Superior temporal gyrus (tissue), 1 donor: ENCODE measurements around the gene TANGO2.

ENCODE experiments used
- DNase-seq: peaks from one replicate; pipeline ENCODE4 v3.0.0-alpha.2; 2016; ENCODE audit errors: extremely low spot score

Gene TANGO2

GRCh38 chr22:20026996-20027601 lies 6.2 kb downstream of the TANGO2 start:
- no peak for DNase-seq

- DNase-seq, result no peak
Measured at GRCh38 chr22:20027966-20028854, 7.3 kb downstream of the TANGO2 start.

GRCh38 chr22:20028855-20029549 lies 8.1 kb downstream of the TANGO2 start:
- peak; percentile 67 for DNase-seq

GRCh38 chr22:20029550-20030225 lies 8.8 kb downstream of the TANGO2 start:
- no peak for DNase-seq

- no peak for DNase-seq
Measured at GRCh38 chr22:20031732-20032406, 11.0 kb downstream of the TANGO2 start.

- no peak for DNase-seq
Measured at GRCh38 chr22:20032407-20032991, 11.6 kb downstream of the TANGO2 start.

- DNase-seq, result peak; percentile 36
Measured at GRCh38 chr22:20033045-20033706, 12.3 kb downstream of the TANGO2 start.

- no peak for DNase-seq
Measured at GRCh38 chr22:20034143-20034542, 13.2 kb downstream of the TANGO2 start.

GRCh38 chr22:20035375-20036083 lies 14.6 kb downstream of the TANGO2 start:
- no peak for DNase-seq

- DNase-seq, result no peak
Measured at GRCh38 chr22:20036084-20036482, 15.2 kb downstream of the TANGO2 start.

GRCh38 chr22:20036535-20037392 lies 15.9 kb downstream of the TANGO2 start:
- DNase-seq, result no peak

GRCh38 chr22:20037419-20037818 lies 16.5 kb downstream of the TANGO2 start:
- DNase-seq, result no peak

GRCh38 chr22:20038574-20038973 lies 17.7 kb downstream of the TANGO2 start:
- DNase-seq, result no peak

GRCh38 chr22:20039683-20040325 lies 18.9 kb downstream of the TANGO2 start:
- DNase-seq, result no peak

GRCh38 chr22:20040327-20041200 lies 19.7 kb downstream of the TANGO2 start:
- DNase-seq, result no peak

- DNase-seq, result no peak
Measured at GRCh38 chr22:20043057-20043996, 22.4 kb downstream of the TANGO2 start.
